ENCODE results near the gene WDR6.
A peak's percentile ranks its signal among the peaks of the same experiment; 100 is the strongest.
"Not testable (repeated sequence)": the region's sequence is repeated elsewhere in the genome, so short reads cannot be mapped to it uniquely, and the experiment has no call there.

The WDR6 gene

DNA sequence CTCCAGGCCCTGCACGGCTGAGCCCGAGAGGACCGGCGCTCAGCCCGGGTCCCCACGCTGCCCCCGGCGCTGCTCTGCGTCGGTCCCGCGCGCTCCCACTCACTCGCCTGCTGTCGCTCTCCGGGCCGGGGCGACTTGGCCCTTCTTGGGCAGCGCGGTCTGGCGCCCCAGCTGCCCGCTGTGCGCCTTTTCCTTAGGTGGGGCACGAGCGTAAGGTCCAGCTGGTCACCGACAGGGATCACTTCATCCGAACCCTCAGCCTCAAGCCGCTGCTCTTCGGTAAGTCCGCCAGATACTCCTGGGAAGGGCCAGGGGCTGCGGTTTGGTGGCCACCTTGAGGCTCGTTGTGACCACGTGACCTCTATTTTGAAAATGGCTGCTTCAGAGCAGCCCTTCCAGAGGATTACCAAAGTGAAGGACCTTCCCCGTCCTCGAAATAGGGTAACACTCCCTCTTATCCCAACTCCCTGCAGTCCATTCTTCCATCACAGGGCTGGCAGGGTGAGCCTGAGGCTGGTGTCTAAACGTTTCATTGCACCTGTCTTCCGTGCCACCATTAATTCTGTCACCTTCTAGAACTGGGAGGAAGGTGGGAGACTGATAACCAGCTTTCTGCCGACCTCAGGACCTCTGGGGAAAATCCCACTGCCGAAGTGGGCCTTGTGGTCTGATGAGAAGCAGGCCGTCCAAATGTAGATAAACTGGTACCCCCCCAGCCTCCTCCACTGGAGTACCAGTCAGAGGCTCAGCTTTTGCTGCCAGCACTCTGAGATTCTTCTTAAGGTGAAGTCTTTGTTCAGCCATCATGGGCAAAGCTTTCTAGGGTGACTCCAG is 16.3 kb upstream of the WDR6 start:
- peak; percentile 55 to 65 for DNase-seq

DNA sequence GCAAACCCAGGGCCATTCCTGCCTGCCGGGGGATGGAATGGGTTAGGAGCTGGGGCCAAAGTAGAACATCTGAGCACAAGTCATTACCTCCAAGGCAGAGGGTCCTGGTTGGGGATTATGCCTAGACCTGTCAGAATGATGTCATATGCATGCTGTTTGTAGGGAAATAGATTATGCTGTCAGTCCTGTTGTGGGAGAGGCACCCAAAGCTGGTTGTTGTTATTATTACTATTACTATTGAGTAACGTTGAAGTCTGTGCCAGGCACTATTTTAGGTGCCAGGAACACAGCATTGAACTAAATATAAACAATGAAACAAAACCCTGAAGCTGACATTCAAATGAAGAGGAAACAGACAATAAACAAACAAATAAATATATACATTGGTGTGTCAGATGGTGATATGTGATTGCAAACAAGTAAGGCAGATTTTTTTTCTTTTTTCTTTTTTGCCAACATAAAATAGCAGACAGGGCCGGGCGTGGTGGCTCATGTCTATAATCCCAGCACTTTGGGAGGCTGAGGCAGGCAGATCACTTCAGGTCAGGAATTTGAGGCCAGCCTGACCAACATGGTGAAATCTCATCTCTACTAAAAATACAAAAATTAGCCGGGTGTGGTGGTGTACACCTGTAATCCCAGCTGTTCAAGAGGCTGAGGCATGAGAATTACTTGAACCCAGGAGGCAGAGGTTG is 15.2 kb upstream of the WDR6 start:
- no peak for DNase-seq

DNA sequence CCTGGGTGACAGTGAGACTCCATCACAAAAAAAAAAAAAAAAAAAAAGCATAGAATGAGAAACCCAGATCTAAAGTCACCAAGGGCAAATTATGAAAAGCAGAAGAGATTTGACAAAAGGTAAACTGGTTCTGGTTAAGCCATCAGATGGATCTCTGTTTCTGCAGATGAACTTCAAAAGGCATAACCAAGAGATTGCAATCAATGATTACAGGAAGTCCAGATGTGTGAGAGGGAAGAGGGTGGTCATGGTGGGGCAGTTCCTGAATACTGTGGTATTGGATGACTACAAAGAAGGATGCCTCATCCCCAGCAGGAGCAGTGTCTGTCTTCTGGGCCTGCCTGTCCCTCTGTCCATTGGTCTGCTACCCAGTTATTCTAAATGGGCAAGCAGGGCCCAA is 13.4 kb upstream of the WDR6 start:
- DNase-seq: no peak

DNA sequence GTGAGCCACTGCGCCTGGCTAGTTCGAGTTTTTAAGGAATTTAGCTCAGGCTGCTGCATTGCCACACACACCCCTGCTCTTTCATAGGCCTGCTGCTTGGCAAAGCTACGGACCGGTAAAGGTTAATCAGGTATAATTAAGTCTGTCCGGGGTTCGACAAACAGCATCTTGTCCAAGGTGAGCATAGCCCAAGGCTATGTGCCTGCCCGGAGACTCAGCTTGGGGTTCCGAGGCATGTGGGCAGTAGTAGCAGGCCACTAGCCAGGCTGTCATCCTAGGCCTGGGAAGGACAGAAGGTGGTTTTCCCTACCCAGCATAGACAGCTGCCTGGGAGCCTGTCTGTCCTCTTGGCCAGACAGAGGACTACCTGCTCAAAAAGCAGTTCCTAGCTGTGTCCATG is 10.6 kb upstream of the WDR6 start:
- no peak for DNase-seq

DNA sequence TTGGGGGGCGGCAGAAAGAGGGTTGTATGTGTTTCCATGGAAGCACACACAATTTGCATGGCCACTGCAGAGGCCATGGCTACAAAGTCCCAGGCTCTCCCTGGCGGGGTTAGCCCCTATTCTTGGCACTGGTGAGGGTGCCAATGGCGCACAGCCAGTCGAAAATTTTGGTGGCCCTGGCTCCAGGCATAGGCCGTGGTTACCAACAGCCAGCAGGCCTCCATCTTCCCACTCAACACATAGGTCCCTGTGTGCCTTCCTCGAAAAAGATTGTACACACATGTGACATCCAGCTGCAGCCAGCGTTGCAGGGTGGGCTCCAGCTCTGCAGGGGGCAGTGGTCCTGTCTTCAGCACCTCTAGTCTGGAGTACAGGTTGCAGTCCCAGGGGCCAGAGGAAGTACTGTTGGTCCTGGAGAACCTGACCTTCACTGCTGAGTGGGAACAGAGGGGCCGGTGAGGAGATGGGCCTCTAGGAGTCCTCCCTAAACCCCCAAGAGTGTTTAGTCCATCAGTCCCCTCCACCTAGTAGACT is 10.0 kb upstream of the WDR6 start:
- no peak for DNase-seq

DNA sequence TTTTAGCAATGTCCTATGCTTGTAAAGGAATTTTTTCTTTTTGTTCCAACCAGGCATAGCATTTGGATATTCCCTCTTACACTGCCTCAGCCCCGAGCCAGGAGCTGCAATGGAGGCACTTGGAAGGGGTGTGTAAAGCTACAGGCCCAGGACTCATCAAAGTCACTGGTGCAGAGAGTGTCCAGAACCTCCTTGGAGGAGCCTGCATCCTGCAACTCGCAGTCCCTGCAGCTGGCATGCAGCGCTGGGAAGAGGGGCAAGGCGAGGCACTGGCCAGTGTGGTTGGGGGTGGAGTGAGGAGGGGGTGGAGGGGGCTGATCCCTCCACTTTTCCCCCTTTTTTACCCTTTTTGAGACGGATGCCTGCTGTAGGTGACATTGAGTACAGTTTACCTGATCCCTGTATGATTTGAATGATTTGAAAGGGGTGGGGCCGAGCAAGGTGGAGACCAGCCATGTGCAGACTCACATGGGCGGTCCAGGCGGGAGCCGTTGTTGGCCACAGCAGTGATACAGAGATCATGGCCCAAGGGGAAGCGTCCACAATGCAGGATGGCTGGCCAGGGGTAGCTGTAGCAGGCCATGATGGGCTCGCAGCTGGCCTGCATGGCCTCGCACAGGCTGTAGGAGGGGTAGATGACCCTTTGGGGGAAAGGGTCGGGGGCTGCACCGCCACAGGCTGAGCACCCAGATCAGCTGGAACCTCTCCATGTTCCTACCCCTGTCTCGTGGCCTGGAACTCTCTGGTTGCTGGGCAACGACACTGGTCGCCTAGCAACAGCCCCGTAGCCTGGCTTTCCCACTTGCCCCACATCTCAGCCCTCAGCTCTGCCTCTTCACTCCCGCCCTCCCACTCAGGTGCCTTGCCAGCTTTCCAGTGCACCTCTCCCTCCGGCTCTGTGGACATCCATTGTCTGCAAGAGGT is 9.2 kb upstream of the WDR6 start:
- DNase-seq: no peak

DNA sequence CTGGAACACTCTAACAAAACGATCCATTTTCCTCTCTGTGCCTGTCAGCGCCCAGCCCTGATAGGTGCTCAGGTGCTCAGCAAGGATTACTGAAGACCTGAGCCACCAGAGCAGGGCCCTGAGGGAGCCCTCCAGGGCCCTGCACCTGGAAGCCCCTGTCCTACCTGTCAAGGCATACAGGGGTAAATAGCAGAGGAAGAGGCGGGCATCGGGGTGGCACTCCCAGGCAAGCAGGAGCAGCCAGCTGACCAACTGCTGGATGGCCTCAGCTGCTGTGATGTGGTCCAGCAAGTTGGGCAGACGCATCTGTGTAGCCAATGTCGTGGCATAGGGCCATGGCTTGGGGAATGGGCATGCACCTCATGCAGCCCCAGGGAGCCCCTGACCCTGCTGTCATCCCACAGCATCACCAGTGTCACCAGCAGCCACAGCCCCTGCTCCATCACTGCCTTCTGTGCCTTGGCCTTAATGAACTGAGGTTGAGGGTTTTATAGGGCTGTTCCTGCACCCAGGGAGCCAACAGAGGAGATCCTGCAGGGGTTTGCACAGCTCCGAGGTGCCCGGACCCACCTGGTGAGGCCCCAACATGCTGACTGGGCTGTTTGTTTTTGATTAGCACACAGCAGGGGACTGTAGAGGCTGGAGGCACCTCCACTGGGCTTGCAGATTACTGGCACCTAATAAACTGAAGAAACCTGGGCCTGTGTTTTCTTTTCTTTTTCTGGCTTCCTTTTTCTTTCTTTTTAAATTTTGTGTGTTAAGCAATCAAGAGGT is 7.9 kb upstream of the WDR6 start:
- no peak for DNase-seq

DNA sequence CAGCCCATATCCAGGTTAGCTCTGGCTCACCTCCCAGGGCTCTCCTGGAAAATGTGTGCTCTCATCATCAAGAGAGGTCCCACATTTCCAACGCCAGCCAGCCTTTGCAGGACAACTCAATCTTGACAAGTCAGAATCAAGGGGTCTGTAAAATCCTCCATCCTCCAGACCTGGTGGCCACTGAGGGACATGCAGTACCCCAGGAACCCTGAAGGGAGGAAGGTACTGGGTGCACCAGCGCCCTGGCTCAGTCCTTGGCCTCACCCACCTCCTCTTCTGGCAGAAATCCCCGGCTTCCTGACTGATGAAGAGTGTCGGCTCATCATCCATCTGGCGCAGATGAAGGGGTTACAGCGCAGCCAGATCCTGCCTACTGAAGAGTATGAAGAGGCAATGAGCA is 6.0 kb upstream of the WDR6 start:
- no peak for DNase-seq

DNA sequence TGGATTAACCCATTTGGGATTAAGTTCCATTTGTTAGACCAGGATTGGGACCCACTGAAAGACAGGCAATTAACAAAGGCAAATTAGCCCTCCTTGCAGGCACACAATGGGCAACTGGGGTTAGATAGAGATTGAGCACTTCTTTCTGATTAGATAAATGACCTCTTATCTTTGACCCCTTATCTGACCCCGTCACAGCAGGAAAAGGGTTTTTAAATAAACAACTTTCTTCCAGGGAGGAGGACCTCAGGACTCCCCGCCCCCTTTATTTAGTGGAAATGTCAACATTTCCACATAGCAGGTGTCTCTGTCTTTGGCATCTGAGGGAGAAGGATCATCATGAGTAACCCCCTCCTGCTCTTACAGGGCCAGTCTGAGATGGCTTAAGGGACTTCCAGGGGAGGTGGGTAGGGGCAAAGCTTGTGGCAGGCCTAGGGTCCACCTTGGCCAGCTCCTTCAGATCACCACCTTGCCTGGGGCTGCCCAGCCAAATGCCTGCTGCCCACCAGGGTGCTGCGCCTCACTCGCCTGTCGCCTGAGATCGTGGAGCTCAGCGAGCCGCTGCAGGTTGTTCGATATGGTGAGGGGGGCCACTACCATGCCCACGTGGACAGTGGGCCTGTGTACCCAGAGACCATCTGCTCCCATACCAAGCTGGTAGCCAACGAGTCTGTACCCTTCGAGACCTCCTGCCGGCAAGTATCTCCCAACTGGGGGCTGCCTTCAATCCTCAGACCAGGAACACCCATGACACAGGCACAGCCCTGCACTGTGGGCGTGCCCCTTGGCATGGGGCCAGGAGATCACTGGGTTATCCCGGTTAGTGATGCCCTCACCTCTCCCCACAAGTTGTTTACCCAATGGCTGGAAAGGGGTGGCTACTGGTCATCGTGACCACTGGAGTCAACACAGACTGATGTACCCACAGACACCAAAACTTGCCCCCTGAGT is 2.6 kb upstream of the WDR6 start:
- no peak for DNase-seq

DNA sequence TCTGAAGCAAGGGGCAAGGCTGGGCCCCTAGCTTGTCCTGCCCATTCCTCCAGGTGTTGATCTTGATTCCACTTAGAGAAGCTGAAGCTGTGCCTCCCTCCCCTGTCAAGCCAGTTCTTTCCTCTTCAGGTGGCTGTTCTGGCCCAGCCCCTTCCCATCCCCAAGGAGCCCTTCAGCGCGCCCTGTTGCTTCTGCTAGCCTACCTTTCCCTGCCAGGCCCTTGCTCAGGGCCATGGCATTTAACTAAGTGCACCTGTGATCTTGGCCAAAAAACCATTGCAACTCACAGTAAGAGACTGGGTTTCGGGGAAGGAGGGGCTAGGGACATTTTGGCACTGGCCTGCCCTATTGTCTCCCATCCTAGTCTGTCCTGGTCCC is 1.9 kb upstream of the WDR6 start:
- DNase-seq: no peak

DNA sequence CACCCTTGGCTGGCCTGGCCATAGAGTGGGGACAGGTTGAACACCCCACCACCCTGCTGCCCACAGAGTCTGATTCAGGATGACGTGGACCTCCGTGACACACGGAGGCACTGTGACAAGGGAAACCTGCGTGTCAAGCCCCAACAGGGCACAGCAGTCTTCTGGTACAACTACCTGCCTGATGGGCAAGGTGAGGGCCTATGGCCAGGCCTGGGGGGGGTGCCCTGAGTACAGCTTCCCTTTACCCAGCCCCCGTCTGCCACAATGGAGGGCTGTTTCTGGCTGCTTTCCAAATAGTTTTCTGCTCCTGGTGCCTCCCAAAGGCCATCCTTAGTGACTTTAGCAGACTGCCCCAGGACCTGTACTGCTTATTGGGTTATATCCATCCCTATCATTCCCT is 1.2 kb upstream of the WDR6 start:
- DNase-seq: no peak

DNA sequence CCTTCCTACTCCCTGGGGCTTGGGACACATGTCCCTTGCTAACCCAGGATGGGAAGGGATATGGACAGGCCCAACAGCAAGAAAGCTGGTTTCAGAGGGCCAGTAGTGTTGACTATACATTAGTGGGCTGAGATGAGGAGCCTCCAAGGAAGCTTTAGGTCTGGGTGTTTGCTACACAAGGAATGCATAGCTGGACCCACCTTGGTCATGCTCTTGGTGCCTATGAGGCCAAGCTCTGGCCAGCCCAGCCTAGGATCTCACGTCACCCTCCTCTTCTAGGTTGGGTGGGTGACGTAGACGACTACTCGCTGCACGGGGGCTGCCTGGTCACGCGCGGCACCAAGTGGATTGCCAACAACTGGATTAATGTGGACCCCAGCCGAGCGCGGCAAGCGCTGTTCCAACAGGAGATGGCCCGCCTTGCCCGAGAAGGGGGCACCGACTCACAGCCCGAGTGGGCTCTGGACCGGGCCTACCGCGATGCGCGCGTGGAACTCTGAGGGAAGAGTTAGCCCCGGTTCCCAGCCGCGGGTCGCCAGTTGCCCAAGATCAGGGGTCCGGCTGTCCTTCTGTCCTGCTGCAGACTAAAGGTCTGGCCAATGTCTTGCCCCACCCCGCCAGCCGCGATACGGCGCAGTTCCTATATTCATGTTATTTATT is 653 bp upstream of the WDR6 start:
- no peak for DNase-seq

DNA sequence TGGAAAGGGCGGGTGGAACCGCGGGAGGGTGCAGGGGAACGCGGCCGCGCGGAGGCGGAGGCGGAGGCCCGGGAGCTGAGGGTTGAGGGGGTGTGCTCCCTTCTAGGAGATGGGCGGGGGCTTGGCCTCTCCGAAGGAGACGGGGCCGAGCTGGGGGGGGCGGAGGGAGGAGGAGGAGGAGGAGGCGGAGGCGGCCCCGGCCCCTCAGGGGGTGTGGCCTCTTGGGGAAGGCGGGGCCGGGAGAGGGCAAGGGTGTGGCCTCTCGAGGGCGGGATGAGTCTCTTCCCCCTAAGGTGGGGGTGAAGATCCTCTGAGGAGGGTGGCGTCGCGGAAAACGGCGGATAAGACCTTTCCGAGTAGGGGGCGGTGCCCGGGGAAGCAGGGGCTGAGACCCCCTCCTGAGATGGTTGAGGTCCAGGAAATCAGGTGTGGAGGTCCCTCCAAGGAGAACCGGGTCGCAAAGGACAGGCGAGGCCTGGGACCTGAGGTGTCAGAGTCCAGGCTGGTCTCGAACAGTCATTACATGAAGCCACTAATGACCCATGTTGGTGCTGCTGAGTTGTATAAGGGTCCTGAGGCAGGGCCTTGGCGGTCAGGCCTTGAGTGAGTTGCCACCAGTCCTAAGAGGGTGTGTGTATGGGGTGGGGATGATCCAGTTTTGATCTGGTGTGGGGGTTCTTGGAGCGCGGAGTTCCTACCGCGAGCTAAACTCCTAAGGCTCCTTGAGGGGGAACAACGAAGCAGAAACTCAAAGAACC is 759 bp downstream of the WDR6 start:
- DNase-seq: peak; percentile 93

DNA sequence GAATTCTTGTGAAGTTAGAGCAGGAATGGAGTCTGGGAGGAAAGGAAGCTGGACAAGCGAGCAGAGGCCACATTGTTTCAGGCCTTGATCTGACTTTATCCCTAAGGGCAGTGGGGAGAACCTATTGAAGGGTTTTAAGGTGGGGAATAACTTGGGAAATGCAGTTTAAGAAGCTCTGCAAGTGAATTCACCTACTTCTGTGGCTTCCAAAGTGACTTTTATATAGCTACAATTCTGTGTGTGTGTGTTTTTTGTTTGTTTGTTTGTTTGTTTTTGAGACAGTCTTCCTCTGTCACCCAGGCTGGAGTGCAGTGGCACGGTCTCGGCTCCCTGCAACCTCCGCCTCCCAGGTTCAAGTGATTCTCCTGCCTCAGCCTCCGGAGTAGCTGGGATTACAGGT is 1.4 kb downstream of the WDR6 start:
- not testable (repeated sequence) for DNase-seq

DNA sequence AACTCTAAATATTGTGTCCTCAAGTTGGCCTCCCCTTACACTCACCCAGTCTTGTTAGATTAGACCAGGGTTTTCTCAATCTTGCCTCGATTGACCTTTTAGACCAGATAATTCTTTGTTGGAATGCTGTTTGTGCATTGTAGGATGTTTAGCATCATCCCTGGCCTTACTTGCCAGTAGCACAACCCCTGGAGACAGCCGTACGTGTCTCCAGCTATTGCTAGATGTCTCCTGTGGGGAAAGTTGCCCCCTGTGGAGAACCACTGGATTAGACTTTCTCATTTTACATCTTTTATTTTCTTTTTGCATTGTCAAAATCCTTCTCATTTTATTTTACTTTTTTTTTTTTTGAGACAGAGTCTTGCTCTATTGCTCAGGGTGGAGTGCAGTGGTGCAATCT is 2.2 kb downstream of the WDR6 start:
- no peak for DNase-seq

DNA sequence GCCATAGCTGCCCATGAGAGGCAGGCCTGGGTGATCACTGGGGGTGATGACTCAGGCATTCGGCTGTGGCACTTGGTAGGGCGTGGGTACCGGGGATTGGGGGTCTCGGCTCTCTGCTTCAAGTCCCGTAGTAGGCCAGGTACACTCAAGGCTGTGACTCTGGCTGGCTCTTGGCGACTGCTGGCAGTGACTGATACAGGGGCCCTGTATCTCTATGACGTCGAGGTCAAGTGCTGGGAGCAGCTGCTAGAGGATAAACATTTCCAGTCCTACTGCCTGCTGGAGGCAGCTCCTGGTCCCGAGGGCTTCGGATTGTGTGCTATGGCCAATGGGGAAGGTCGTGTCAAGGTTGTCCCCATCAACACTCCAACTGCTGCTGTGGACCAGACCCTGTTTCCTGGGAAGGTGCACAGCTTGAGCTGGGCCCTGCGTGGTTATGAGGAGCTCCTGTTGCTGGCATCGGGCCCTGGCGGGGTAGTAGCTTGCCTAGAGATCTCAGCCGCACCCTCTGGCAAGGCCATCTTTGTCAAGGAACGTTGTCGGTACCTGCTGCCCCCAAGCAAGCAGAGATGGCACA is 5.3 kb downstream of the WDR6 start:
- no peak for DNase-seq

DNA sequence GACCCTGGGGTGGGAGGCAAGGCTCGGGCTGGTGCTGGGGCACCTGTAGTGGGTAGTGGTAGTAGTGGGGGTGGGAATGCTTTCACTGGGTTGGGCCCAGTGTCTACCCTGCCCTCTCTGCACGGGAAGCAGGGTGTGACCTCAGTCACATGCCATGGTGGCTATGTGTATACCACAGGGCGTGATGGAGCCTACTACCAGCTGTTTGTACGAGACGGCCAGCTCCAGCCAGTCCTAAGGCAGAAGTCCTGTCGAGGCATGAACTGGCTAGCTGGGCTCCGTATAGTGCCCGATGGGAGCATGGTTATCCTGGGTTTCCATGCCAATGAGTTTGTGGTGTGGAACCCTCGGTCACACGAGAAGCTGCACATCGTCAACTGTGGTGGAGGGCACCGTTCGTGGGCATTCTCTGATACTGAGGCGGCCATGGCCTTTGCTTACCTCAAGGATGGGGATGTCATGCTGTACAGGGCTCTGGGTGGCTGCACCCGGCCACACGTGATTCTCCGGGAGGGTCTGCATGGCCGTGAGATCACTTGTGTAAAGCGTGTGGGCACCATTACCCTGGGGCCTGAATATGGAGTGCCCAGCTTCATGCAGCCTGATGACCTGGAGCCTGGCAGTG is 6.0 kb downstream of the WDR6 start:
- DNase-seq: no peak

DNA sequence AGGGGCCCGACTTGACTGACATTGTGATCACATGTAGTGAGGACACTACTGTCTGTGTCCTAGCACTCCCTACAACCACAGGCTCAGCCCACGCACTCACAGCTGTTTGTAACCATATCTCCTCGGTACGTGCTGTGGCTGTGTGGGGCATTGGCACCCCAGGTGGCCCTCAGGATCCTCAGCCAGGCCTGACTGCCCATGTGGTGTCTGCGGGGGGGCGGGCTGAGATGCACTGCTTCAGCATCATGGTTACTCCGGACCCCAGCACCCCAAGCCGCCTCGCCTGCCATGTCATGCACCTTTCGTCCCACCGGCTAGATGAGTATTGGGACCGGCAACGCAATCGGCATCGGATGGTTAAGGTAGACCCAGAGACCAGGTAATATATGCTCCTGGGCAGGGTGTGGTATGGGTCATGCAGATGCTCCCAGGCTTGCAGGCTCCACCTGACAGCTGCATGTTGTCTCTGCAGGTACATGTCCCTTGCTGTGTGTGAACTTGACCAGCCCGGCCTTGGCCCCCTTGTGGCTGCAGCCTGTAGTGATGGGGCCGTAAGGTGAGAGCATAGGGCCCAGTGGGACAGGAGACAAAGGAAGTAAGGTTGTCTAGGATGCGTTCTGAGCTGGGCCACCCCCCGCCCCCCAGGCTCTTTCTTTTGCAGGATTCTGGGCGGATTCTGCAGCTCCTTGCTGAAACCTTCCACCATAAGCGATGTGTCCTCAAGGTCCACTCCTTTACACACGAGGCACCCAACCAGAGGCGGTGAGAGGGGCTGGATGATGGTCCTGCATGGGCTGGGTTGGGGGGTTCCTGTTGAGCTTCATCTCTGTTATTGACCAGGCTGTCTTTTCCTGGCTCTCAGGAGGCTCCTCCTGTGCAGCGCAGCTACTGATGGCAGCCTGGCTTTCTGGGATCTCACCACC is 6.8 kb downstream of the WDR6 start:
- DNase-seq: peak; percentile 71
